ENCODE data around the gene ABR.
A peak's percentile ranks its signal among the peaks of the same experiment; 100 is the strongest.

Gene ABR

DNA sequence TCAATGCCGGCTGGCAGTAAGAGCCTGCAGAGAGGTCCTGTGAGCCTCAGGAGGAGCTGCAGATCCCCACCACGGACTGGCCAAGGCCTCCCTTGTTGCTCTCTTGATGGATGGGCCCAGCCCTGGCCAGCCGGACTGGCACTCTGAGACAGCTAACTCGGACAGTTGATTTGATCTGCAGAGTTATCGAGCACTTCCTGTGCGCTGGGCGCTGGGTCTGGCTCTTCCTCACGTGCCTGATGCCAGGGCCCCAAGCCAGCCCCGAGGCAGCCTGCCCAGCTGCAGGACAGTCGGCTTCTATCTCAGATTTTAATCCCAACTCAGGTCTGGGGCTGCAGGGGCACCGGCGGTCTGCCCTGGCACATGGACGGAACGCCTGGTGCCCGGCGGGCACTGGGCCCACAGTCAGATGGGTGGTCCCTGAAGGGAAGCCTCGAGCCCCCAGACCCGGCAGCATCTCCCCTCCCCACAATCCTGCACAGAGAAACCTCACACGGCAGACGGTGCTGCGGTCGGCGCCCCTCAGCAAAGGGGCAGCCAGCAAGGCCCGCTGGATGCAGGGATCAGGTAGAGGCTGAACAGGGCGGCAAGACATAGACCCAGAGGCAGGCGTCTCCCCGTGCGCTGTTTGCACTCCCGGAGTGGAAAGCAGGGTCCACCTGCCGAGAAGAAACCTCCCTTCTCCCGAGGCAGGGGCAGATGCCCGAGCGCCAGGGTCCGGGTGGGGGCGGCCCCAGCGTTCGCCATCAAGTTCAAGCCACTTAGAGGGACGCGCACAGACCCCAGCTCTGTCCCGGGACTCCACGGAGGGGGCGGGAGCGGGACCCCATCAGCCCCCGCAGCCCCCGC is 148.9 kb downstream of the ABR start:
- DNase-seq (ENCODE audit: low spot score): no peak

DNA sequence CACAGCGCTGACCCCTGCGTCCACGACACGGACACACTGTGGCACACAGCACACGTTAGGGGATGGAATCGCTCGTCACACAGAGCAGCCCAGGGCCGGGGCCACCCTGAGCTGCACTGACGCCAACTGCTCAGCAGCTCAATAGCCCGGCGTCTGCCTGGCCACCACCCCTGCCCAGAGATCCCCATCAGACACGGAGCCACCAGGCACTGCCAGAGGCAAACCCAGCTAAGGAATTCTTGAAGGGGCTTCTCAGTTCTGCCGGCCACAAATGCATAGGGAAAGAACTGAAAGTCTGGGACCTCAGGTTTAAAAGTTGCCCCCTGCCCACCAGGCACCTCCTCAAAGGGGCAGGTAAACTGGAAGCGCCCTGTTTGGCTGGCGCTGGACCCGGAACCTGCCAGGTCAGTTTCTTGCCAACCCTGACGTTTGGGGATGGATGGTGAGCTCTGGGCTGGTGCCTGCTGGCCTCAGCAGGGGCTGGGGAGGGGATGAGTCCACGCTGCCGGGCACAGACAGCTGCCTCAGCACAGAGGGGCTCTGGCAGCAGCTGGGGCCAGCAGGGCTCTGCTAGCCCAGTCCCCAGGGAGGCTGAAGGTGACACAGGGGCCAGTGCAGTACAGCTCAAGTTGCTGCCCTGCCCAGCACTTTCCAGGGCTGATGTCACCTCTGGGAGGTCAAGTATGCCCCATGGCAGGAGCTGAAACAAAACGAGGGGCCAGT is 149.7 kb downstream of the ABR start:
- no peak for DNase-seq (ENCODE audit: low spot score)

DNA sequence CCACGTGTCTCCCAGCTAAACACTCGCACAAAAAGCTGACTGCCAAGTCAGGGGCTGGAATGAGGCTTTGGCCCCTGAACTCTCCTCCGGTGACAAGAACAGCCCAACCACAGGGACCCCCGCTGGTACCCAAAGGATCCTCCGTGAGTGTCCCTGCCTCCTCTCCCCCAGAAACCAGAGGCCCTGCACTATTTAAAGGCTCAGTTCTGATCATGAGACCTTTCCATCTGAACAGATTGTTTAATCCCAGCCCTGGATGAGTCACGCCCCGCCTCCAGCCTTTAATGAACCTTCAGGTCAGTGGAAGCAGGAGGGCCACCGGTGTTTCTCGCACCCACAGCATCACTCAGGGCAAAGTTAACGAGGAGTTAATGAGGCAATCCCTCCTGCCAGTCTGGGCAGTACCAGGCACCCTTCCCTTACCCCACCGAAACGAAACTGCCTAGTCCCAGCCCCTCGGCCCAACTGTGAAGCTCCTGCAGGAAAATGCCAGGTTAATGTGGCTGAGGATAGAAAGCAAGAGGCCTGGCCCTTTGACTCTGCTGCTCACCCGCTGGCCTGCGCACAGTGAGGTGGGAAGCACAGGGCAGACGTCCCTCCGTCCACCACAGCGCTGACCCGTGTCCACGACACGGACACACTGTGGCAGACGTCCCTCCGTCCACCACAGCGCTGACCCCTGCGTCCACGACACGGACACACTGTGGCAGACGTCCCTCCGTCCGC is 150.4 kb downstream of the ABR start:
- peak; percentile 79 for DNase-seq (ENCODE audit: low spot score)

DNA sequence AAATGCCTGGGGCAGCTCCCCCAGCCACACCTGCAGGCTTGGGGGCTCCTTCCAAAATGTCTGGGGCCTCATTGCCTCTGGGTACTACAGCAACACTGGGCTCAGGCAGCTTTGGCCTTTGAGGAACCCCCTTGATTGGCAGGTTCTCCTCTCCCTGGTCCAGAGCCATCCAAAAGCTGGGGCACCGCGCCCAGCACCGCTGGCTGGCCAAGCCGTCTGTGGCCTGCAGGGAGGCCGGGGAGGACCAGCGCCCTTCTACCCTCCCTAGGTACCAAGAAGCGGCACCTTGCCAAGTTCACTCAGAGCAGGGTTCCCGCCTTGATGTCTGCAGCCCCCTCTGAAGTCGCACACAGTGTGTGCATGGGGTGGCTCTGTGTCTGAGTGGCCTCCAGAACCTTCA is 152.7 kb downstream of the ABR start:
- DNase-seq (ENCODE audit: low spot score): no peak

DNA sequence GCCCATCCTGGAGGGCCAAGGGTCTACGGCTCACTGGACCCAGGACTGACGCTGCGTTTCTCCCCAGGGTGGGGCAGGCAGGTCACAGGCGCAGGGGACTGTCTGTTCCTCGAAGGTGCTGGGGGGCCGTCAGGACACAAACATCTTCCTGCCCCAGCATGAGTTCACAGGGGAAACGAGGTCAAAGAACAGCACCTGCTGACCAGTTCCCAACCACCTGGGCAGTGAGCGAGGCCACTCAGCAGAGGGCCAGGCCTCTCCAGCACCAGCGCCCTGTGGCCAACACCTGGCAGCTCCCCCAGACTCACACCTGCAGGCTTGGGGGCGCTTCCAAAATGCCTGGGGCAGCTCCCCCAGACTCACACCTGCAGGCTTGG is 153.2 kb downstream of the ABR start:
- DNase-seq (ENCODE audit: low spot score): no peak

DNA sequence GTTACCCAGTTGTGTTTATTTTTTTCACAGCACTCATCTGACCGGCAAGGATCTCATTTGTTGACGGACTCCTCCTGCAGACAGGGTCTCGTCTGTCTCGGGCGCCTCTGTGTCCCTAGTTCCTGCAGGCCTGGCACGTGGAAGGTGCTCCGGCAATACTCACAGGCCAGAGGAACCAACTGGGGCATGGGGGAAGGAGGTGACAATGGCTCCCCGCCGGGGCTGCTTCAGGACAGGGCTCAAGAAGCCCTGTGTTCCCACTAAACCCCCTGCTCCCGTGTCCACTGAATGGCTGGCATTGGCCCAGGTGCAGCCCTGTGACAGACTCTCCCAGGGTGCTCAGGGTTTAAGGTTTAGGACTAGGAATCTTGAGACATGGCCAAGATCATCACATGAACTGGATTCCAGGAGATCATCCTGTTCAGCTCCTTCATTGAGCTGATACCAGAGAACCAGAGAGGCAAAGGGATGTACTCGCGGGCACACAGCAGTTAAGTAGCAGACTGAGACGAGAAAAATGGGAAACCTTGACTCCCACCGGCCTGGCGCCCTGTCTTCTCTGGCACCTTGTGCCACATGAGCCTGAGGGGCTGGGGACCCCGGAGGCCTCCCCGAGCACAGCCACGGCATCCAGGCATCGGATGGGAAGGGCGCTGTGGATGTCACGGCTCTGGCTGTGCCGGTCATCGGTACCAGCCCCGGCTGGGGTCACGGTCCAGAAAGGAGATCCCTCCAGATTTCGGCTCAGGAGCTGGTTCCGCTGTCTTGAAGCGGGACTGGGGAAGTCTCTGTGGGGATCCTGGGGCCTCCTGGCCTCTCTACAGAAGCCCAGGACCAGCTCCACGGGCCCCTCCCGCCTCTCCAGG is 153.8 kb downstream of the ABR start:
- DNase-seq (ENCODE audit: low spot score): no peak

DNA sequence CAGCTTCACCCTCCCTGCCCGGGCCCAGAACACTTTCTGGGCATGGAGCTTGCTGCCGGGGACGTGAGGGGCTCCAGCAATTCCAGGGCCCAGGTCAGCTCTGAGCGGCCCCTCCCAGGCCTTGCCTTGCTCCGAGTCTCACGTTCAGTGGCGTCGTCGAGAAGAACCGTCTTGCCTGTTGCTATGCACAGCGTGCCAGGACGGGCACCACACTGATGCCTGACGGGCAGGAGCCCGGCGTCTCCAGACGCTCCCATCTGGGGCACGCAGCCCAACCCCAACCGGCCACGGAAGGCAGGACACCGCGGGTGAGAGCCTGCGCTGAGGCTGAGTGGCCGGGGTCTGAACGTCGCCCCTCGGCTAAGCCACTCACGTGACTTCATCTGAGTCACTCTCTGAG is 155.7 kb downstream of the ABR start:
- no peak for DNase-seq (ENCODE audit: low spot score)

DNA sequence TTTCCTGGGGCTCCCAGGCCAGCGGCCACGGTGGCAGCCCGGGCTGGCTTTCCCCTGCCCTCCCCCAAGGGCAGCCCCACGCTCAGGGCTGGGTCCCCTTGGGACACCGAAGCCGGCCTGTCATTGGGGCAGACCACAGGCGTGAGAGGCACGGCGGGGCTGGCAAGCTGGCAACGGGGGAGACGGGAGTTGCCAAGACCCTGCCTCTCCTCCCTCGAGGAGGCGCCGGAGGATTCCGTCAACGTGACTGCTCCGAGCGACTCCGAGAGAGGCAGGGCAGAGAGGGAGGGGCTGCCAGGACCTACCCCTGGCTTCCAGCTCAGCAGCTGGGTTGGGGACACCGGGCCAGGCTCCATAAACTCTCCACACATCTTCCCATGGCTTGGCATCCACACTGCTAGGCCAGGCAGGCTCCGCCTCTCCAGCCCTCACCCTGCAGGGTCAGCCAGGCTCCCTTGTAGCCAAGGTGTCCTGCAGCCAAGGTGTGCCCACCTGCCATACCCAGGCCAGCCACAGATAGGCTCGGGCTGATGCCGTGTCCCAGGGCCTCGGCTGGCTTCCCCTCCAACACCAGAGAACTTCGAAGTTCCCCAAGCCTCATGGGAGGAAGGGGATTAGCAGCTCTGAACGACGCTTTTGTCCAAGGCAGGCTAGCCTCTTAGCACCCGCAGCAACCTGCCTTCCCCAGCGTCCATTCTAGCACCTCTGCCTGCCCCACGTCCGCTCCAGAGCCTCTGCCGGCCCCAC is 157.3 kb downstream of the ABR start:
- no peak for DNase-seq (ENCODE audit: low spot score)

DNA sequence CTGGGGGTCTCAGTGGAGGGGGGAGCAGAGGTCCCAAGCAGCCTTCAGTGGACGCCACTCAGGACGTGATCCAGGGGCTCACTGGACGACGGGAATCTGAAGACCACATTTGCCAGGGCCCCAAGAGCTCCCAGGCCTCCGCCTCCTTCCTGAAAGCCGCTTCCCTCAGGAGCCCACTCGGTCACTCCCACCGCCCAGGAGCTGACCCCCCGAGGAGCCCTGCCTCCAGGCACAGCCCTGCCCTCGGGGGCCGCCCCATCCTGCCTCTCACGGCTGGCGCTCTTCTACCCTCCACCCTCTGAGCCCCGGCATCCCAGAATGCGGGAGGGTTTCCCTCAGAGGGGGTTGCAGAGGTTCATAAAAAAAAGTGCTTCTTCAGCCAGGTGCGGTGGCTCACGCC is 158.6 kb downstream of the ABR start:
- no peak for DNase-seq (ENCODE audit: low spot score)

DNA sequence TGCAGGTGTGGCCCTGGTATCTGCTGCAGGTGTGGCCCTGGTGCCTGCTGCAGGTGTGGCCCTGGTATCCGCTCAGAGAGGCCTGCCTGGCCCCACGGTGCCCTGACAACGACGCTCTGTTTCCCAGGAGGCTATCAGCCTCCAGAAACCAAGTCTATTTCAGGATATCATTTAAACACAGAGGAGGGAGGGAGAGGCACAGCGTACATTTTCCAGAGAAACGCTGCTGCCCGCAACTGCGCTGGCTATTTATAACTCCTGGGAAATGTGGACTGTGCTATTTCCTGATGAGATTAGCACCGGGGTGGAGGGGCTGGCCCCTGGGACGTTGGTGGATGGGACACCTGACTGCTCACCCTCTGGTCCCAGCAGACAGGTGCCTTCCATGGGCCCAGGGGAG is 160.3 kb downstream of the ABR start:
- DNase-seq (ENCODE audit: low spot score): no peak

DNA sequence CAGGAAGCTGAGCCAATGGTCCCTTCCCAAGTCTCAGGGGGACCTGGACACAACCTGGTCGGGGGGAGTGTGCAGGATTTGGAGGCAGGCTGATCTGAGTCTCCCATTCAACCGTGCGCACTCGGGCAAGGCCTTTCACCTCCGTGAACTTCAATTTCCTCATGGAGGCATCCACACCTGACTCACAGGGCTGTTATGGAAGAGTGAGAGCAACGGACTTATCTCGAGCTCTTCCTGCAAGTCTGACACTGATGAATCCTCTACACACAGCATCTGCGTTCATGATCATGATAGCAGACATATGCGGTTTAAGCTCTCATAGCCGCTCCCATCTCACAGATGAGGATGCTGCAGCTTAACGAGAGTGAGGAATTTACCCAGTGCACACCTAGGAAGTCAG is 161.2 kb downstream of the ABR start:
- DNase-seq (ENCODE audit: low spot score): no peak

DNA sequence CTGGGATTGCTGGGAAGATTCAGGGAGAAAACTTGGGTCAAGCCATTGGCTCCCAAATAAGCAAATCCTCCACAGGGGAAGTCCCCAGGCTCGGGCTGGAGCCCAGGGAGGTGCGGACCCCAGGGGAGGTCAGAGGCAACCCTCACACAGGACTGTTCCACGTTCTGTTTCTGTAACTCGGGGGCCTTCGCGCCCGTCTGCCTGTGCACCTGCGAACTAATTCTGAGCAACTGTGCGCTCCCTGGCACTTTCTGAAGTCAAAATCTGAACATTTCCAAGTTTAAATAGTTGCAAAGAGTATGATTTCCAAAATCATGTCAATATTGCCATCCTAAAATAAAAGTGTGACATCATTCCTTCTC is 166.1 kb downstream of the ABR start:
- DNase-seq (ENCODE audit: low spot score): no peak

DNA sequence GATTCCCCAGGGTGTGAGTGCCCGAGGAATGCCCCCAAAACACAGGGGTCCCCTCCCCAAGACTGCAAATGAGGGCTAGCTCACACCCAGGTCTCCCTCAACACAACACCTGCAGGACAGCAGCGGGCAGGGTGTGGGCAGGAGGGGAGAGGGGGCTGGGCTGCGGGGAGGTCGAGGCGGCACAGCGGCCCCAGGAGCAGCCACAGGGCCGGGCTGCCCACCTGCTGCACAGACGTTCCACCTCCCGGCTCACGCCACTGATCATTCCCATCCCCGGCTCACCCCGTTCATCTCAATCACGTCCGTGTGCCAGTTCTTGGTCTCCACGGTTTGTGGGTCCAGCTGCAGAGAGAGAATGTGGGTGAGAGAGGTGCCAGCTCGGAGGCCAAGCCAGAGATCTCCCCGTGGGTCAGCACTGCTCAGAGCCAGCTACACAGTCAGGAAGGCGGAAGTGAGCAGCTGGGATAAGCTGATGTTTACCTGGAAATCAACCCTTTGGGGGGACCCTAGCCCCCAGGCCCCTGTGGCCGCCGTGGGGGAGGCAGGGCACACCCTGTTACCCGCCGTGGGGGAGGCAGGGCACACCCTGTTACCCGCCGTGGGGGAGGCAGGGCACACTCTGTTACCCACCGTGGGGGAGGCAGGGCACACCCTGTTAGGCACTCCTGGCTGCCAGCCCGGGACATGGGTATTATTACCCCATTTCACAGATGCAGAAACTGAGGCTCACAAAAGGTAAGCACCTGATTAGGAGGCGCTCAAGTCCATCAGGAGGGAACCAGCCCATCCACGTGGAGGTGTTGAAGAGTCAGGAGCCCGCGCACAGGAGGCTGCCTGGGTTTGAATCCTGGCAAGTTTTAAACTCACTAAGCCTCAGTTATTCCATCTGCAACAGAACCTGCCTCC is 166.7 kb downstream of the ABR start:
- DNase-seq (ENCODE audit: low spot score): no peak

DNA sequence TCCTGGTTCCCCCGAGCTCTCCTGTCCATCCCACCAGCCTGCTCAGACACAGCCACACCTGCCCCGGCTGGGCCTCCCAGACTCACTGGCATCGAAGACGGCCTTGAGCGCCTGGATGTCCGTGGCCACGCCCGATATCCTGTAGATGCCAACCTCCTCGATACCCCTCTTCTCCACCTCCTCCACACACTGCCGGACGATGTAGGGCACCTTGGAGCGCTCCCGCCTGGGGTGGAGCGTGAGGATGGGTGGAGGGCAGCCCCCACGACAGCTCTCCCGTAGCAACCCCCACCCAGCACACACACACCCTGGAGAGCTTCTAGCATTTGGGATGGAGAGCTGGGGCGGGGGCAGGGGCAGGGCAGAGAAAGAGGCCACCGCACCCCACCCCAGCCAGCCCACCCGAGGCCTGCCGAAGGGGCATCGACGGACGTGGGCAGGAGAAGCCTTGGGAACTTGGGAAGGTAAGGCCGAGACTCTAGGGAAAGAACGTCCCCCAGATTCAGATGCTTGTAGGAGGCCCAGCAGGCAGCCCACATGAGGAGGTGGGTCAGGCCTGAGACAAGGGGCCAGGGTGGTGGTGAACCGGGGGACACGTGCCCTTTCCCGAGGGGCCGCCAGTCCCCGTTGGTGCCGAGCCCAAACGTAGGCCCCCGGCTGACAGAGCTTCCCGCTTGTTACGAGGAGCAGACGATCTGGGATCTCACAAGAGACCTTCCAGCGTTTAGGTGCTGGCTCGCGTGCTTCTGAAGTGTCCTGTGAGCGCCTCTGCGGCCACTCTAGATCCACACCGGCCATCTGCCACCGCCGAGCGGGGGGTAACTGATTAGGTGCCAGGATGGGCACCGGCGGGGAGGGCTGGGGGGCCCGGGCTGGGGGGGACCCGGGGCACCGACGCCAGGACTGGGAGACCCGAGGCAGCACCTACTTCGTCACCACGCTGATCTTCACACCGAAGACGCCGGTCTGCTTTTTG is 167.7 kb downstream of the ABR start:
- no peak for DNase-seq (ENCODE audit: low spot score)

DNA sequence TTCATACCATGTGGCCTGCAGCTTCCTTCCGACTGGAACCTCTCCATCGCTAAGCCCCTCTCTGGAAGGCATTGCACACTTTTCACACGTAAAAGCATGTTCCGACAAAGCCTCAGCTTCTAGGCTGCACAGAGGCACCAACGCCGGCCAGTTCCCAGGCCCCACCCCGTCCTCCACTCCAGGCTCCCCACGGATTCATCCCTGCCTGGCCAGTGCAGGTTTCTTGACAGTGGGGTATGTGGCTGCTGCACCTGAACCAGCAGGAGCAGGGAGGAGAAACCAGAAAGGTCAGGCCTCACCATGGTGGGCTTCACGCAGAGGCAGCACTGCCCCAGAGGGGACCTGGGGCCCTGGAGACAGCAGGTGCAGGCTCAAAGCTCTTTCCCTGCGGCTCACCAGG is 168.6 kb downstream of the ABR start:
- no peak for DNase-seq (ENCODE audit: low spot score)

DNA sequence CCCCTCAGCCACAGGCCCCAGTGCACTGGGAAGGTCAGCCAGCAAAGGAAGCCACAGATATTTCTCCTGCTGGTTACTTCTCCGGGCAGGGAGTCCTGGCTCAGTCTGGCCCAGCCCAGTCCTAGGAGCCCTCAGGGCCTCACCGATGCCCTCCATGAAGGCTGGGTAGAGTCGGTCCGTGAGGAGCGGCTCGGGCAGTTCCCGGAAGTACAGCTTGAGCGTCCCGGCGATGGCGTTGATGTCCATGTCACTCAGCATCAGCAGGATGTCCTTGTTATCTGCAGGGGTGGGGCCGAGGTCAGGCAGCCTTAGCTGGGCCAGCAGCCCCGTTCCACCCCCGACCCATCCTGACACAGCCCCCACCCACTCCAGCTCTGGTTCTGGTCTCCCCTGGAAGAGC is 169.2 kb downstream of the ABR start:
- no peak for DNase-seq (ENCODE audit: low spot score)

DNA sequence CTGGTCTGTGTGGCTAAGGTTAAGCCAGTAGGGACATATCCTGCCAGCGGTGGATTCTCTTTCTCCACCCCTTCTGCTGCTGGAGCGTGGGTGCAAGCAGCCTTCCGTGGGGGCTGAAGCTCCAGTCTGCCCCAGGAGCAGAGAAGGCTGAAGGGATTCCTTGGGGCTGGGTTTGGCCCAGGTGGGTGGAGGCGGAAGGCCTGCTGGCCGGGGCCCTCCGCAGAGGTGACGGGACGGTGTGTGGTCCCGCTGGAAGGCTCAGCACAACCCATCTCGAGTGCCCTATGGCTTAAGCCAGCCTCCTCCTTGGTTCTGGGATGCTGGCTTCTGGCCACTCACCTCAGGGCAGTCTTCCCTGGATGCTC is 169.7 kb downstream of the ABR start:
- no peak for DNase-seq (ENCODE audit: low spot score)

DNA sequence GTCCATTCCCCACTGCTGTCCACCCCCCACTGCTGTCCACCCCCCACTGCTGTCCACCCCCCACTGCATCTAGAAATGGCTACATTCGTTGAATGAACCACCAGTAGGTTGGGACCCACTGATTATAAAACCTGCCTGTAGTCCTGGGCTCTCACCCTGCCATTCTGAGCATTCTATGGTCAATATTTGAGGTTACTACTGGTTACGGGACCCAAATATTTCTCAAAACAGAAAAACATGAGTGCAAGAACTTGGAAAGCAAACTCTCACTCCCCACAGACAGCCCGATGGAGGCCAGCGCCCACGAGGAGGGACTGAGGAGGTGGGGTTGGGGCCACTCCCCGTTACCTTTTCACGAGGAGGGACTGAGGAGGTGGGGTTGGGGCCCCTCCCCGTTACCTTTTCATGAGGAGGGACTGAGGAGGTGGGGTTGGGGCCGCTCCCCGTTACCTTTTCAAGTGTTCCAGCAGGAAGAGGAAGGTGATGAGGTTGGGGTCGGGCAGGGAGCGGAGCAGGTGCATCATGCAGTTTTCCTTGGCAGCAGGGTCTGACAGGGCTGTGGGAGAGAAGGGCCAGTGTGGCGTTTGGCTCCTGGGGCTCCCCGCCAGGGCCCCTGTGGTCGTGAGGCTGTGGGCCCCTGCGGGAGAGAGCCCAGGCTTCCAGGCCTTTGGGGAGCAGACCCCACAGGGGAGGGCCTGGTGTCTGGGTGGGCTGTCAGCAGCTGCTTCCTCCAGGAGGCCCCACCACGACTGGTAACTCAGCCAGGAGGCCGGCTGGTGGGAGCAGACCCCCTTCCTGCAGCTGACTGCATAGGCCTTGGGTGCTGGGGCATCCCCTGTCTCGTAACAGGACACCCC is 170.3 kb downstream of the ABR start:
- DNase-seq (ENCODE audit: low spot score): no peak
